WERI-Rb-1 (cell line): ENCODE data around the gene OBSL1.

Source experiments
- DNase-seq: peaks from one replicate; pipeline ENCODE4 v3.0.0-alpha.2; 2020
- H3K27ac ChIP-seq: fragments of 250-450 bp; sonication (Bioruptor Pico); 2 replicates; pipeline ENCODE4 v1.5.1; 2020; ENCODE audit warnings: mild to moderate bottlenecking, moderate library complexity
- H3K27me3 ChIP-seq: fragments of 250-450 bp; sonication (Bioruptor Pico); 2 replicates; pipeline ENCODE4 v1.5.1; 2021; ENCODE audit warnings: mild to moderate bottlenecking, low read depth, moderate library complexity; ENCODE audit not compliant: insufficient read depth, severe bottlenecking
- H3K36me3 ChIP-seq: fragments of 250-450 bp; sonication (Bioruptor Pico); 2 replicates; pipeline ENCODE4 v1.5.1; 2020; ENCODE audit warnings: mild to moderate bottlenecking, moderate library complexity
- H3K4me3 ChIP-seq: 2 replicates; pipeline ENCODE4 v1.5.1; 2011; ENCODE audit warnings: low read depth, mild to moderate bottlenecking, control low read depth, low read length
- H3K9me3 ChIP-seq: fragments of 250-450 bp; sonication (Bioruptor Pico); 2 replicates; pipeline ENCODE4 v1.5.1; 2021; ENCODE audit warnings: mild to moderate bottlenecking, moderate library complexity; ENCODE audit not compliant: severe bottlenecking
- CTCF ChIP-seq: IDR thresholded peaks from 2 replicates; pipeline ENCODE4 v1.5.1; 2011; ENCODE audit warnings: low read depth, mild to moderate bottlenecking, control low read depth, inconsistent platforms, low read length

Gene OBSL1

GRCh38 chr2:219501849-219502248, 69.5 kb downstream of the OBSL1 start:
- no peaks in the 10 kb centered on the region for H3K9me3 ChIP-seq
- TF ChIP-seq CTCF, result no peak
- peak overlapping the region; percentile 30 for H3K27ac ChIP-seq
- peaks cover 14% of the 10 kb centered on the region for H3K36me3 ChIP-seq
- no peak overlapping the region for H3K4me3 ChIP-seq
- no peak for DNase-seq
- no peaks in the 10 kb centered on the region for H3K27me3 ChIP-seq
